ENCODE data around the gene THSD7A.

DNA sequence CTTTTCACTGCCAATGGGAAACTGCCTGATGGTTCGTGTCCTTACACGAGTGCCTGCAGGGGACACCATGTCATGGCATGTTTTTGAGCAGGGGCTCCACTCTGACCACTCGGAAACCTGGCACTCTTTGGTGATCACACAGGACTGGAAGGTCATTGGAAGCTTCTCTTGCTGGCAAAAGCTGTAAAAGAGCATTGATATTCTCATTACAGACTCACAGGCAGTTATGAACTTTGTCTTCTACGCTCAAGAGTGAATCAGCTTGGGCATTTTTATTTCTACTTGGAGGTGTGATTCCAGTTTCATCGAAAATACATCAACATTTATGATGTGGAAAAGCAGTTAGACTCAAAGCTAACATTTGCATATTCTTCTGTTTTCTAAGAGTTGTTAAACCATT is 238.7 kb downstream of the THSD7A start:
- TF ChIP-seq, protein P1, sequence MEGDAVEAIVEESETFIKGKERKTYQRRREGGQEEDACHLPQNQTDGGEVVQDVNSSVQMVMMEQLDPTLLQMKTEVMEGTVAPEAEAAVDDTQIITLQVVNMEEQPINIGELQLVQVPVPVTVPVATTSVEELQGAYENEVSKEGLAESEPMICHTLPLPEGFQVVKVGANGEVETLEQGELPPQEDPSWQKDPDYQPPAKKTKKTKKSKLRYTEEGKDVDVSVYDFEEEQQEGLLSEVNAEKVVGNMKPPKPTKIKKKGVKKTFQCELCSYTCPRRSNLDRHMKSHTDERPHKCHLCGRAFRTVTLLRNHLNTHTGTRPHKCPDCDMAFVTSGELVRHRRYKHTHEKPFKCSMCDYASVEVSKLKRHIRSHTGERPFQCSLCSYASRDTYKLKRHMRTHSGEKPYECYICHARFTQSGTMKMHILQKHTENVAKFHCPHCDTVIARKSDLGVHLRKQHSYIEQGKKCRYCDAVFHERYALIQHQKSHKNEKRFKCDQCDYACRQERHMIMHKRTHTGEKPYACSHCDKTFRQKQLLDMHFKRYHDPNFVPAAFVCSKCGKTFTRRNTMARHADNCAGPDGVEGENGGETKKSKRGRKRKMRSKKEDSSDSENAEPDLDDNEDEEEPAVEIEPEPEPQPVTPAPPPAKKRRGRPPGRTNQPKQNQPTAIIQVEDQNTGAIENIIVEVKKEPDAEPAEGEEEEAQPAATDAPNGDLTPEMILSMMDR (IDR thresholded peaks at IDR 0.05), result no peak
- no peak for TF ChIP-seq POLR2A (IDR thresholded peaks at IDR 0.05)
